ENCODE results near the gene BCLAF3. TPM values are rescaled to one million over a fixed set of nuclear protein-coding genes. Genes with fewer than 3 reads are reported as not detected.

Gene BCLAF3
- total and polyA plus RNA-seq, 4 donors = 0.76 to 3.2 (median 1.4) TPM

GRCh38 chrX:19981947-19982346 is 8.9 kb downstream of the BCLAF3 start:
- Histone ChIP-seq H3K36me3 (ENCODE audit: control insufficient read depth in 4 of 4, insufficient read depth in 3 of 4, low read depth in 1 of 4, low read length in 3 of 4) (no peaks in the 10 kb centered on the region), H3K4me1 (ENCODE audit: control insufficient read depth in 4 of 4, insufficient read depth in 4 of 4, low read length in 3 of 4) (no peaks in the 10 kb centered on the region), H3K27me3 (ENCODE audit: control insufficient read depth in 4 of 4, insufficient read depth in 4 of 4, low read length in 3 of 4) (no peaks in the 10 kb centered on the region), H3K27ac (ENCODE audit: low read depth in 1 of 2, low read length in 2 of 2) (no peak overlapping the region), H3K4me3 (ENCODE audit: low read depth in 1 of 3, low read length in 3 of 3) (no peak overlapping the region), H3K9me3 (ENCODE audit: control insufficient read depth in 4 of 4, low read length in 3 of 4) (peaks cover 0 to 4% (median 1%) of the 10 kb centered on the region in 4 donors), H3K9ac (ENCODE audit: low read depth in 1 of 2, low read length in 2 of 2) (no peak overlapping the region)
- TF ChIP-seq MAX (IDR thresholded peaks at IDR 0.05) = no peak
- TF ChIP-seq ATF3 (IDR thresholded peaks at IDR 0.05) = no peak
- no peak for TF ChIP-seq RAD21 (IDR thresholded peaks at IDR 0.05)
- no peak for TF ChIP-seq HNF4G (IDR thresholded peaks at IDR 0.05)
- TF ChIP-seq NR2F2 (IDR thresholded peaks at IDR 0.05) = no peak
- TF ChIP-seq JUND (IDR thresholded peaks at IDR 0.05) = no peak
- TF ChIP-seq HNF4A (conservative IDR thresholded peaks at IDR 0.05) = no peak
- no peak for TF ChIP-seq YY1 (IDR thresholded peaks at IDR 0.05)
- no peak for TF ChIP-seq TAF1 (conservative IDR thresholded peaks at IDR 0.05)
- DNase-seq (ENCODE audit: low spot score) = no peak
- 89% methylated on average over 2 of the region's 2 CpGs for WGBS

- H3K27me3 ChIP-seq (ENCODE audit: control insufficient read depth in 4 of 4, insufficient read depth in 4 of 4, low read length in 3 of 4) = no peaks in the 10 kb centered on the region
- H3K4me1 ChIP-seq (ENCODE audit: control insufficient read depth in 4 of 4, insufficient read depth in 4 of 4, low read length in 3 of 4) = peaks cover 0 to 1% (median 0%) of the 10 kb centered on the region in 4 donors
- no peaks in the 10 kb centered on the region for H3K36me3 ChIP-seq (ENCODE audit: control insufficient read depth in 4 of 4, insufficient read depth in 3 of 4, low read depth in 1 of 4, low read length in 3 of 4)
- H3K9ac ChIP-seq (ENCODE audit: low read depth in 1 of 2, low read length in 2 of 2) = no peak overlapping the region
- DNase-seq (ENCODE audit: low spot score) = no peak
- H3K9me3 ChIP-seq (ENCODE audit: control insufficient read depth in 4 of 4, low read length in 3 of 4) = peaks cover 0 to 4% (median 2%) of the 10 kb centered on the region in 4 donors
- H3K27ac ChIP-seq (ENCODE audit: low read depth in 1 of 2, low read length in 2 of 2) = no peak overlapping the region
- H3K4me3 ChIP-seq (ENCODE audit: low read depth in 1 of 3, low read length in 3 of 3) = no peak overlapping the region
- no peak for TF ChIP-seq TAF1 (conservative IDR thresholded peaks at IDR 0.05)
- TF ChIP-seq NR2F2 (IDR thresholded peaks at IDR 0.05) = no peak
- no peak for TF ChIP-seq YY1 (IDR thresholded peaks at IDR 0.05)
- no peak for TF ChIP-seq MAX (IDR thresholded peaks at IDR 0.05)
- TF ChIP-seq RXRA (IDR thresholded peaks at IDR 0.05) = no peak
- no peak for TF ChIP-seq HNF4G (IDR thresholded peaks at IDR 0.05)
- no peak for TF ChIP-seq HNF4A (conservative IDR thresholded peaks at IDR 0.05)
- no peak for TF ChIP-seq SP1 (IDR thresholded peaks at IDR 0.05)
- no peak for TF ChIP-seq ATF3 (IDR thresholded peaks at IDR 0.05)
- TF ChIP-seq GABPA (IDR thresholded peaks at IDR 0.05 in 1 of 2, conservative IDR thresholded peaks at IDR 0.05 in 1 of 2) = no peak
These were observed 15.0 kb downstream of the BCLAF3 start for GRCh38 chrX:19975845-19976244.

- no peaks in the 10 kb centered on the region for H3K36me3 ChIP-seq (ENCODE audit: control insufficient read depth in 4 of 4, insufficient read depth in 3 of 4, low read depth in 1 of 4, low read length in 3 of 4)
- no peak overlapping the region for H3K27ac ChIP-seq (ENCODE audit: low read depth in 1 of 2, low read length in 2 of 2)
- peaks cover 0 to 1% (median 0%) of the 10 kb centered on the region in 4 donors for H3K4me1 ChIP-seq (ENCODE audit: control insufficient read depth in 4 of 4, insufficient read depth in 4 of 4, low read length in 3 of 4)
- no peak overlapping the region for H3K4me3 ChIP-seq (ENCODE audit: low read depth in 1 of 3, low read length in 3 of 3)
- TF ChIP-seq FOXA1 (IDR thresholded peaks at IDR 0.05) (no peak), GABPA (IDR thresholded peaks at IDR 0.05 in 1 of 2, conservative IDR thresholded peaks at IDR 0.05 in 1 of 2) (no peak), JUND (IDR thresholded peaks at IDR 0.05) (no peak), HNF4G (IDR thresholded peaks at IDR 0.05) (no peak), TAF1 (conservative IDR thresholded peaks at IDR 0.05) (no peak), SP1 (IDR thresholded peaks at IDR 0.05) (no peak), NR2F2 (IDR thresholded peaks at IDR 0.05) (no peak), MAX (IDR thresholded peaks at IDR 0.05) (no peak), ATF3 (IDR thresholded peaks at IDR 0.05) (no peak)
- H3K9me3 ChIP-seq (ENCODE audit: control insufficient read depth in 4 of 4, low read length in 3 of 4) = peaks cover 0 to 4% (median 2%) of the 10 kb centered on the region in 4 donors
- no peak overlapping the region for H3K9ac ChIP-seq (ENCODE audit: low read depth in 1 of 2, low read length in 2 of 2)
- no peaks in the 10 kb centered on the region for H3K27me3 ChIP-seq (ENCODE audit: control insufficient read depth in 4 of 4, insufficient read depth in 4 of 4, low read length in 3 of 4)
- no peak for DNase-seq (ENCODE audit: low spot score)
These were observed 17.9 kb downstream of the BCLAF3 start for GRCh38 chrX:19972984-19973383.

Data from liver (tissue), 9 donors.